Upper lobe of left lung (tissue), 4 donors: ENCODE data around the gene SYT8.

Source experiments
- EP300 ChIP-seq, 4 donors: sonication (generic); formaldehyde crosslinking; IDR thresholded peaks; one replicate each; pipeline ENCODE4 v1.5.1; 2017; ENCODE audit warnings: antibody characterized with exemption in 4 of 4, control low read depth in 2 of 4
- POLR2A ChIP-seq, 4 donors: fragments of 450-650 bp; IDR thresholded peaks; one replicate each; pipeline ENCODE4 v1.5.1; 2016 to 2017; ENCODE audit warnings: antibody characterized with exemption in 4 of 4, mild to moderate bottlenecking in 2 of 4
- POLR2AphosphoS5 ChIP-seq, 2 donors: sonication (generic); formaldehyde crosslinking; IDR thresholded peaks; one replicate each; pipeline ENCODE4 v1.5.1; 2017; ENCODE audit warnings: antibody characterized with exemption in 2 of 2
- TF ChIP-seq, protein P1 (sequence below), 6 experiments: fragments of 450-650 bp in 4 of 6; fragments of 200-600 bp in 2 of 6; sonication (generic) in 2 of 6; IDR thresholded peaks; one replicate each; pipeline ENCODE4 v1.5.1; 2016 to 2019; ENCODE audit warnings: antibody characterized with exemption in 6 of 6

GRCh38 chr11:1840780-1841480 lies 6.1 kb downstream of the SYT8 start:
- TF ChIP-seq, protein P1, sequence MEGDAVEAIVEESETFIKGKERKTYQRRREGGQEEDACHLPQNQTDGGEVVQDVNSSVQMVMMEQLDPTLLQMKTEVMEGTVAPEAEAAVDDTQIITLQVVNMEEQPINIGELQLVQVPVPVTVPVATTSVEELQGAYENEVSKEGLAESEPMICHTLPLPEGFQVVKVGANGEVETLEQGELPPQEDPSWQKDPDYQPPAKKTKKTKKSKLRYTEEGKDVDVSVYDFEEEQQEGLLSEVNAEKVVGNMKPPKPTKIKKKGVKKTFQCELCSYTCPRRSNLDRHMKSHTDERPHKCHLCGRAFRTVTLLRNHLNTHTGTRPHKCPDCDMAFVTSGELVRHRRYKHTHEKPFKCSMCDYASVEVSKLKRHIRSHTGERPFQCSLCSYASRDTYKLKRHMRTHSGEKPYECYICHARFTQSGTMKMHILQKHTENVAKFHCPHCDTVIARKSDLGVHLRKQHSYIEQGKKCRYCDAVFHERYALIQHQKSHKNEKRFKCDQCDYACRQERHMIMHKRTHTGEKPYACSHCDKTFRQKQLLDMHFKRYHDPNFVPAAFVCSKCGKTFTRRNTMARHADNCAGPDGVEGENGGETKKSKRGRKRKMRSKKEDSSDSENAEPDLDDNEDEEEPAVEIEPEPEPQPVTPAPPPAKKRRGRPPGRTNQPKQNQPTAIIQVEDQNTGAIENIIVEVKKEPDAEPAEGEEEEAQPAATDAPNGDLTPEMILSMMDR (IDR thresholded peaks at IDR 0.05) = no peak
- no peak for TF ChIP-seq POLR2A (IDR thresholded peaks at IDR 0.05)
- no peak for TF ChIP-seq EP300 (IDR thresholded peaks at IDR 0.05)
- TF ChIP-seq POLR2AphosphoS5 (IDR thresholded peaks at IDR 0.05) = no peak
